Endodermal cell (in vitro differentiated cells): ENCODE results near the gene ZFTA. TPM values are rescaled to one million over a fixed set of nuclear protein-coding genes. Genes with fewer than 3 reads are reported as not detected.
A peak's percentile ranks its signal among the peaks of the same experiment; 100 is the strongest.

Experiments used
- DNase-seq: peaks from one replicate; pipeline ENCODE4 v3.0.0-alpha.2; 2017
- H3K27ac ChIP-seq: 2 replicates; pipeline ENCODE4 v1.5.1; 2013; ENCODE audit warnings: mild to moderate bottlenecking, low read depth, low read length, moderate library complexity
- H3K27me3 ChIP-seq: 2 replicates; pipeline ENCODE4 v1.6.1; 2013; ENCODE audit warnings: mild to moderate bottlenecking, low read length, moderate library complexity; ENCODE audit not compliant: insufficient read depth, control insufficient read depth, poor library complexity, severe bottlenecking
- H3K36me3 ChIP-seq: 2 replicates; pipeline ENCODE4 v1.7.0; 2013; ENCODE audit warnings: mild to moderate bottlenecking, low read length, moderate library complexity; ENCODE audit not compliant: control insufficient read depth, insufficient read depth
- H3K4me1 ChIP-seq: one replicate; pipeline ENCODE4 v1.7.0; 2013; ENCODE audit warnings: low read length; ENCODE audit not compliant: control insufficient read depth, insufficient read depth
- H3K4me3 ChIP-seq: 2 replicates; pipeline ENCODE4 v1.5.1; 2013; ENCODE audit warnings: mild to moderate bottlenecking, low read length, moderate library complexity
- H3K9ac ChIP-seq: 2 replicates; pipeline ENCODE4 v1.6.1; 2013; ENCODE audit warnings: mild to moderate bottlenecking, low read length, moderate library complexity; ENCODE audit not compliant: poor library complexity, severe bottlenecking; ENCODE audit errors: extremely low read depth
- H3K9me3 ChIP-seq: 2 replicates; pipeline ENCODE4 v1.6.1; 2013; ENCODE audit warnings: mild to moderate bottlenecking, low read length, moderate library complexity; ENCODE audit not compliant: control insufficient read depth
- H3K27ac Mint-ChIP-seq: 2 replicates; pipeline ENCODE4 v1.8.0; 2020; ENCODE audit warnings: mixed read lengths
- H3K27me3 Mint-ChIP-seq: 2 replicates; pipeline ENCODE4 v1.8.0; 2021; ENCODE audit warnings: mild to moderate bottlenecking, mixed read lengths; ENCODE audit not compliant: insufficient read depth
- H3K36me3 Mint-ChIP-seq: 2 replicates; pipeline ENCODE4 v1.8.0; 2020; ENCODE audit warnings: low read depth, mixed read lengths
- H3K4me1 Mint-ChIP-seq: 2 replicates; pipeline ENCODE4 v1.8.0; 2020; ENCODE audit warnings: mixed read lengths
- H3K4me3 Mint-ChIP-seq: 2 replicates; pipeline ENCODE4 v1.8.0; 2020; ENCODE audit warnings: mild to moderate bottlenecking, moderate library complexity, mixed read lengths
- H3K9me3 Mint-ChIP-seq: 2 replicates; pipeline ENCODE4 v1.8.0; 2020; ENCODE audit warnings: mild to moderate bottlenecking, mixed read lengths
- CTCF ChIP-seq: fragments of 200-600 bp; sonication (generic); conservative IDR thresholded peaks from 2 replicates; pipeline ENCODE4 v1.5.0; 2021; ENCODE audit warnings: antibody characterized with exemption, mild to moderate bottlenecking
- WGBS, 2 experiments: methylation state at CpG; one replicate each; pipeline versions ENCODE4 v1.1.5 to v1.1.7; 2013; ENCODE audit warnings: missing lambda C conversion rate in 2 of 2, mixed read lengths in 1 of 2; ENCODE audit not compliant: insufficient coverage in 1 of 2, insufficient read length in 1 of 2; 5-methylcytosine and 5-hydroxymethylcytosine counted together
- total RNA-seq, 2 donors: library from RNA; stranded (reverse); fragmentation: NEBNext Ultra II Directional in 1 of 2; extraction: Animal tissue kit (Norgen Biotek cat#: 25700) in 1 of 2; gene quantifications; 2 replicates in 1 of 2; 3 replicates in 1 of 2; pipeline ENCODE4 v1.2.1, GENCODE V29; 2021

ZFTA gene
- total RNA-seq, 2 donors from 2014 or later = 31.9 to 38.0 TPM

DNA sequence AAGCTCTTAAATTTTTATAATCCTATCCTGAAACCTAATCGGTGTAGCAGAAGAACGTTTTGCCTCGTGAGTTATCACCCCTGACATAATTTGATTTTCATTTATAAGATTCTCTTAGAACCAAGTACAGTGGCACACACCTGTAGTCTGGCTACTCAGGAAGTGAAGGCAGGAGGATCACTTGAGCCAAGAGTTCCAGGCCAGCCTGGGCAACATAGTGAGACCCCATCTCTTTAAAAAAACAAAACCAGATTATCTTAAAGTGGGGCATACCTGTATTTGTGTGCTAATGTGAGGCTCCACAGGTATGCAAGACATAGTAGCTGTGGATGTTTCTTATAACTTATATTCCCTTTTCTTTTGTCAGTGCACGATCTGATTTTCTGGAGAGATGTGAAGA, 19.0 kb downstream of the ZFTA start:
- WGBS, 2 experiments = 97 to 100% methylated on average over 2 to 4 of the region's 4 CpGs
- no peak overlapping the region for H3K4me3 Mint-ChIP-seq

GRCh38 chr11:63747011-63747410, 21.6 kb downstream of the ZFTA start:
- Histone ChIP-seq H3K36me3 (peaks cover 20% of the 10 kb centered on the region), H3K9ac (no peak overlapping the region), H3K9me3 (no peaks in the 10 kb centered on the region), H3K4me3 (no peak overlapping the region), H3K27me3 (no peaks in the 10 kb centered on the region), H3K4me1 (no peaks in the 10 kb centered on the region), H3K27ac (no peak overlapping the region)
- H3K36me3 Mint-ChIP-seq = peaks cover 30% of the 10 kb centered on the region
- H3K9me3 Mint-ChIP-seq = no peaks in the 10 kb centered on the region
- no peaks in the 10 kb centered on the region for H3K27me3 Mint-ChIP-seq
- no peak for DNase-seq
- no peak for TF ChIP-seq CTCF
- H3K4me3 Mint-ChIP-seq = no peak overlapping the region
- no peak overlapping the region for H3K27ac Mint-ChIP-seq
- peaks cover 6% of the 10 kb centered on the region for H3K4me1 Mint-ChIP-seq
- WGBS, 2 experiments = 97 to 100% methylated on average over 1 to 3 of the region's 3 CpGs

More for the DNA sequence above, 19.0 kb downstream of the ZFTA start:
- Histone ChIP-seq H3K4me3 (no peak overlapping the region), H3K9me3 (no peaks in the 10 kb centered on the region), H3K36me3 (peaks cover 41% of the 10 kb centered on the region), H3K9ac (no peak overlapping the region), H3K27me3 (no peaks in the 10 kb centered on the region), H3K27ac (no peak overlapping the region), H3K4me1 (no peaks in the 10 kb centered on the region)
- no peak for DNase-seq
- H3K27me3 Mint-ChIP-seq = no peaks in the 10 kb centered on the region
- H3K9me3 Mint-ChIP-seq = no peaks in the 10 kb centered on the region
- H3K36me3 Mint-ChIP-seq = peaks cover 47% of the 10 kb centered on the region
- no peak for TF ChIP-seq CTCF
- H3K4me1 Mint-ChIP-seq = peaks cover 6% of the 10 kb centered on the region
- no peak overlapping the region for H3K27ac Mint-ChIP-seq

DNA sequence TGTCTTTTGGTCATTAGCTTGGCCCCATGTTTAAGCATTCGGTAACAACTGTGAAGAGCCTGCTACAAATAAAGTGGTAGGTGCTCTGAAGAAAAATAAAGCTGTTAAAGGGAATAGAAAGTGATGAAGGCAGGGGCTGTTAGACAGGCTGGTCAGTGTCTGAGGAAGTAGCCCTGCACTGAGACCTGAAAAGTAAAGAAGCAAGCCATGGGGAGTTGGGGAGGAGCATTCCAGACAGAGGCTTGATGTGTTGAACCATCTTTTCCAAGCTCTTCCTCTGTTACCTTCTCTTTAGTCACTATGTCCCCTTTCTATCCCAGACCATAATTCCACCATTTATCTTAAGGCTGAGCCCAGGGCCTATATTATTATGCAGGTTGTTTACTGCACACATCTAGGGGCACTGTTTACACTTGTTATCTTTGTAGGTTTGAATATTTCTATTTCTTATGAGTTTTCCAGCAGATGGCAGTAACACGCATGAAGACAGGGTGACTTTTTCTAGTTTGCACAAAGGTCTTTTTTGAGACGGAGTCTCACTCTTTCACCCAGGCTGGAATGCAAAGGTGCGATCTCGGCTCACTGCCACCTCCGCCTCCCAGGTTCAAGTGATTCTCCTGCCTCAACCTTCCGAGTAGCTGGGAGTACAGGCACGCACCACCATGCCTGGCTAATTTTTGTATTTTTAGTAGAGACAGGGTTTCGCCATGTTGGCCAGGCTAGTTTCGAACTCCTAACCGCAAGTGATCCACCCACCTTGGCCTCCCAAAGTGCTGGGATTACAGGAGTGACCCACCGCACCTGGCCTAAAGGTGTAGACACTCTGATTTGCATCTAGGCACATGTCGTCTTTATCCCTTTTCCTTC, 23.0 kb downstream of the ZFTA start:
- TF ChIP-seq CTCF = no peak
- peaks cover 9% of the 10 kb centered on the region for H3K36me3 ChIP-seq
- H3K9me3 ChIP-seq = no peaks in the 10 kb centered on the region
- DNase-seq = no peak
- Mint-ChIP-seq H3K4me1 (peaks cover 6% of the 10 kb centered on the region), H3K27ac (peak overlapping the region; percentile 3), H3K27me3 (no peaks in the 10 kb centered on the region), H3K9me3 (no peaks in the 10 kb centered on the region), H3K36me3 (peaks cover 24% of the 10 kb centered on the region), H3K4me3 (no peak overlapping the region)
- H3K27me3 ChIP-seq = no peaks in the 10 kb centered on the region
- no peak overlapping the region for H3K9ac ChIP-seq
- no peaks in the 10 kb centered on the region for H3K4me1 ChIP-seq
- no peak overlapping the region for H3K27ac ChIP-seq
- no peak overlapping the region for H3K4me3 ChIP-seq
- WGBS, 2 experiments = 95 to 96% methylated on average over 12 to 13 of the region's 13 CpGs
